ENCODE results near the gene APBB3. TPM values are rescaled to one million over a fixed set of nuclear protein-coding genes. Genes with fewer than 3 reads are reported as not detected.
A peak's percentile ranks its signal among the peaks of the same experiment; 100 is the strongest.
"Not testable (repeated sequence)": the region's sequence is repeated elsewhere in the genome, so short reads cannot be mapped to it uniquely, and the experiment has no call there.

APBB3 gene
- total and polyA plus RNA-seq, 11 donors, result 3.6 to 23.1 (median 11.4) TPM

DNA sequence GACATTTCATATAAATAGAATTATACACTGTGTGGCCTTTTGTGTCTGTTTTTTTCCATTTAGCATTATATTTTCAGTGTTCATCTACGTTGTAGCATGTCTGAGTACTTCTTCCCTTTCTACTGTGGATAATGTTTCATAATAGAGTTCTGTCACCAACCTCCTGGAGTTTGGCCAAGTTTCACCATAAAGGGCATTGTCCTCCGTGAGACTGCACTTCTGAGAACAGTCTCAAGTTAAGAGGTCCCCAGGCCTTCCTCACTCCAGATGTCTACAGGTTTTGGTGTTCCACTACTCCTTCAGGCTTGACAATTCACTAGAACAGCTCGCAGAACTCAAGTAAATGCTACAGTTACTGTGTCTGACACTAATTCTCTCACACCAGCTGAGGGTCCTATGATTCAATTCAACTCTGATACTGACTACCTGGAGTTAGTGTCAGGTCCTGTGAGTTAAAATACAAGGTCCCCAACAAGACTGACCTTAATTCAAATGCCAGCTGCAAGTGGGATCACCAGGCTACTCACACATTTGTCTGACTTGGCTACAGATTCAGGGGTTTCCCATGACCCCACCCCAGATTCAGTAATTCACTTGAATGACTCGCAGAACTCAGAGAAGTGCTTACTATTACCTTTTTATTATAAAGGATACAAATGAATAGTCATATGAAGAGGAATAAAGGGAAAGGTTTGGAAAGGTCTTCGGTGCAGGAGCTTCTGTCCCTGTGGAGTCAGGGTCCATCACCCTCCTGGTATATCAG is 31.3 kb upstream of the APBB3 start:
- Histone ChIP-seq H3K4me3 (peak overlapping the region in 1 of 12 donors; percentile 12), H3K27ac (peak overlapping the region in 9 of 12 donors; percentile 16 to 81 (median 43))
- intact Hi-C loops (cut with DNase I), result no loop called here

DNA sequence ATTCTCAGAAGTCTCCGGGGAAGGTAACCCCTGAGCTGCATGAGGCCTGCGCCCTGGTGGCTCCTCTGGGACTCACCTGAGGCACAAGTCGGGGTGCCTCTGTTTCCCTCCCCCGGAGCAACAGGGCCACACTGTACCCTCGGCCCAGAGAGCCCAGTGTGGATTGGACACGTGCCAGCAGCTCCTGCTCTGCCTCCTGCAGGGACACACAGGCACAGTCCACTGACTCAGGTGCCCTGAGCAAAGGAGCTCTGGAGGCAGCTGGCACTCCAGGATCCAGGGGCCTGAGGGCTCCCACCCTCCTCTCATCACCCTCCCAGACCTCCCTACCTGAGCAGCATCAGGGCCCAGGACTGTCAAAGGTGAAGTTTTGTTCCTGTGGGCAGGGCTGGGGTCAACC is 29.8 kb upstream of the APBB3 start:
- 76 to 81% (median 78%) methylated on average over 4 to 6 of the region's 6 CpGs; no CpG with 5 or more reads in 1 of the 4 donors for WGBS, 4 donors
- no peaks in the 10 kb centered on the region for H3K36me3 ChIP-seq
- no peak for TF ChIP-seq POLR2A (IDR thresholded peaks at IDR 0.05)
- TF ChIP-seq, protein P1, sequence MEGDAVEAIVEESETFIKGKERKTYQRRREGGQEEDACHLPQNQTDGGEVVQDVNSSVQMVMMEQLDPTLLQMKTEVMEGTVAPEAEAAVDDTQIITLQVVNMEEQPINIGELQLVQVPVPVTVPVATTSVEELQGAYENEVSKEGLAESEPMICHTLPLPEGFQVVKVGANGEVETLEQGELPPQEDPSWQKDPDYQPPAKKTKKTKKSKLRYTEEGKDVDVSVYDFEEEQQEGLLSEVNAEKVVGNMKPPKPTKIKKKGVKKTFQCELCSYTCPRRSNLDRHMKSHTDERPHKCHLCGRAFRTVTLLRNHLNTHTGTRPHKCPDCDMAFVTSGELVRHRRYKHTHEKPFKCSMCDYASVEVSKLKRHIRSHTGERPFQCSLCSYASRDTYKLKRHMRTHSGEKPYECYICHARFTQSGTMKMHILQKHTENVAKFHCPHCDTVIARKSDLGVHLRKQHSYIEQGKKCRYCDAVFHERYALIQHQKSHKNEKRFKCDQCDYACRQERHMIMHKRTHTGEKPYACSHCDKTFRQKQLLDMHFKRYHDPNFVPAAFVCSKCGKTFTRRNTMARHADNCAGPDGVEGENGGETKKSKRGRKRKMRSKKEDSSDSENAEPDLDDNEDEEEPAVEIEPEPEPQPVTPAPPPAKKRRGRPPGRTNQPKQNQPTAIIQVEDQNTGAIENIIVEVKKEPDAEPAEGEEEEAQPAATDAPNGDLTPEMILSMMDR (IDR thresholded peaks at IDR 0.05), result no peak
- H3K4me3 ChIP-seq, result no peak overlapping the region
- no peak overlapping the region for H3K27ac ChIP-seq
- no peaks in the 10 kb centered on the region for H3K9me3 ChIP-seq
- no peak for ATAC-seq
- no peaks in the 10 kb centered on the region for H3K27me3 ChIP-seq
- peaks cover 0 to 62% (median 12%) of the 10 kb centered on the region in 12 donors for H3K4me1 ChIP-seq
- intact Hi-C loops (cut with DNase I), result no loop called here
- DNase-seq, result no peak

More for the DNA sequence above, 31.3 kb upstream of the APBB3 start:
- peaks cover 0 to 48% (median 11%) of the 10 kb centered on the region in 12 donors for H3K4me1 ChIP-seq
- TF ChIP-seq, protein P1 (IDR thresholded peaks at IDR 0.05), result no peak
- TF ChIP-seq POLR2A (IDR thresholded peaks at IDR 0.05), result no peak
- H3K27me3 ChIP-seq, result no peaks in the 10 kb centered on the region
- no peaks in the 10 kb centered on the region for H3K9me3 ChIP-seq
- peak in 3 of 4 donors; percentile 79 to 82 (median 80) for ATAC-seq
- peak in 3 of 5 donors; percentile 51 to 59 (median 57) for DNase-seq
- H3K36me3 ChIP-seq, result no peaks in the 10 kb centered on the region
- WGBS, 4 donors, result 61 to 64% (median 63%) methylated on average over 5 of the region's 5 CpGs

DNA sequence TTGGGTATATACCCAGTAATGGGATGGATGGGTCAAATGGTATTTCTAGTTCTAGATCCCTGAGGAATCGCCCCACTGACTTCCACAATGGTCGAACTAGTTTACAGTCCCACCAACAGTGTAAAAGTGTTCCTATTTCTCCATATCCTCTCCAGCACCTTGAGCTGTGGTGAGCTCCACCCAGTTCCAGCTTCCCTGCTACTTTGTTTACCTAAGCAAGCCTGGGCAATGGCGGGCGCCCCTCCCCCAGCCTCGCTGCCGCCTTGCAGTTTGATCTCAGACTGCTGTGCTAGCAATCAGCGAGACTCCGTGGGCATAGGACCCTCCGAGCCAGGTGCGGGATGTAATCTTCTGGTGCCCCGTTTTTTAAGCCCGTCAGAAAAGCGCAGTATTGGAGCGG is 28.7 kb upstream of the APBB3 start:
- H3K27me3 ChIP-seq; intact Hi-C loops (cut with DNase I); DNase-seq; ATAC-seq; H3K36me3 ChIP-seq; H3K9me3 ChIP-seq; H3K27ac ChIP-seq: not testable (repeated sequence)
- peaks cover 0 to 73% (median 15%) of the 10 kb centered on the region in 12 donors for H3K4me1 ChIP-seq
- 44 to 69% (median 56%) methylated on average over 12 to 13 of the region's 14 CpGs for WGBS, 4 donors
- H3K4me3 ChIP-seq, result peak overlapping the region in 1 of 12 donors; percentile 25

DNA sequence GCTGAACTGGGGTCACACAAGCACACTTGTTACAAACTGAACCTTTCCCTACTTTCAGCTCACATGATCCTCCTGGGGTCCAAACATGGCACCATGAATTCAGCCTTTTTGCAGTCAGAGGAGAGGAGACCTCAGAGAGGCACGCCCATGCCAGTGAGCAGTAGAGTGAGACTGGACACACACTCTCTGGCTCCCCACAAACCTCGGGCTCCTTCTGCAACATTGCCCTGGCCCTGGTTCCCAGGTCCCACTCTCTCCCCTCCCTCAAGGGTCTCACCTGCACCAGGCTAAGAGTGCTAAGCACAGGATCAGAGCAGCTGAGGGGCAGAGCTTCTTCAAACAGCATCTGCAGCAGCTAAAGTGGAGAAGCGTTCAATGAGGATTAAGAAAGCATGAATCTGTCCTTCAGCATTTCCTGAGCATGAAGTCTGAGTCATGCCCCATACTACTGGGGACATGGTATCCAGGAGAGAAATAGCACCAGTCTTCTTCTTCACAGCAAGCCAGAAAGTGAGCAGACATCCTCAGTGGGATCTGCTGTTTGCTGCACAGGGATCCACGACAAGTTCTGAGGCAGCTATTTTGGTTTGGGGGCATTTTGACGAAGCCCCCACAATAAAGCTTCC is 27.5 kb upstream of the APBB3 start:
- peak overlapping the region in 1 of 12 donors; percentile 39 for H3K4me3 ChIP-seq
- intact Hi-C loops (cut with DNase I), result no loop called here
- H3K36me3 ChIP-seq, result no peaks in the 10 kb centered on the region
- no peaks in the 10 kb centered on the region for H3K27me3 ChIP-seq
- TF ChIP-seq, protein P1 (IDR thresholded peaks at IDR 0.05), result no peak
- no peak for TF ChIP-seq POLR2A (IDR thresholded peaks at IDR 0.05)
- DNase-seq (no peak), ATAC-seq (peak in 1 of 4 donors; percentile 25)
- H3K27ac ChIP-seq, result peak overlapping the region in 1 of 12 donors; percentile 90
- 73 to 85% (median 82%) methylated on average over 3 to 5 of the region's 5 CpGs for WGBS, 4 donors
- no peaks in the 10 kb centered on the region for H3K9me3 ChIP-seq
- peaks cover 0 to 78% (median 15%) of the 10 kb centered on the region in 12 donors for H3K4me1 ChIP-seq

Measured in heart left ventricle (tissue), 16 donors.